Muscle of leg (tissue), 11 donors: ENCODE data around the gene PABPC1L. TPM values are rescaled to one million over a fixed set of nuclear protein-coding genes. Genes with fewer than 3 reads are reported as not detected.
A peak's percentile ranks its signal among the peaks of the same experiment; 100 is the strongest.

ENCODE experiments used
- DNase-seq: peaks from one replicate; pipeline ENCODE4 v3.0.0; 2013
- H3K27ac ChIP-seq: one replicate; pipeline ENCODE4 v1.5.1; 2013; ENCODE audit warnings: mild to moderate bottlenecking, low read length, control low read depth
- H3K27me3 ChIP-seq: one replicate; pipeline ENCODE4 v1.6.1; 2013; ENCODE audit warnings: low read length; ENCODE audit not compliant: control insufficient read depth, insufficient read depth
- H3K36me3 ChIP-seq: one replicate; pipeline ENCODE4 v1.6.1; 2013; ENCODE audit warnings: low read length; ENCODE audit not compliant: control insufficient read depth, insufficient read depth
- H3K4me1 ChIP-seq: one replicate; pipeline ENCODE4 v1.6.1; 2013; ENCODE audit warnings: low read length; ENCODE audit not compliant: control insufficient read depth, insufficient read depth
- H3K4me3 ChIP-seq: one replicate; pipeline ENCODE4 v1.5.1; 2013; ENCODE audit warnings: low read length, control low read depth
- H3K9me3 ChIP-seq: replicated peaks from 2 replicates; pipeline ENCODE4 v1.6.1; 2013; ENCODE audit warnings: low read depth, low read length; ENCODE audit not compliant: control insufficient read depth
- WGBS: methylation state at CpG from one replicate; pipeline ENCODE4 v1.1.5; 2013; ENCODE audit warnings: missing lambda C conversion rate; ENCODE audit not compliant: insufficient coverage; 5-methylcytosine and 5-hydroxymethylcytosine counted together
- polyA plus RNA-seq, 8 donors: library from polyadenylated mRNA; unstranded; fragments of 120-200 nt; gene quantifications; one replicate each; pipeline versions ENCODE4 v1.2.1 to v1.2.3, GENCODE V29; 2013; ENCODE audit warnings: inconsistent platforms in 1 of 8, low replicate concordance in 1 of 8; ENCODE audit not compliant: insufficient read length in 8 of 8, insufficient read depth in 1 of 8
- total RNA-seq: library from RNA; stranded (reverse); fragments of 120-200 nt; gene quantifications from one replicate; pipeline ENCODE4 v1.2.4, GENCODE V29; 2013

Gene PABPC1L
- total and polyA plus RNA-seq, 9 donors, result 5.3 to 28.1 (median 14.9) TPM

- Histone ChIP-seq H3K27me3 (no peaks in the 10 kb centered on the region), H3K4me3 (no peak overlapping the region), H3K36me3 (no peaks in the 10 kb centered on the region), H3K4me1 (peaks cover 19% of the 10 kb centered on the region), H3K27ac (no peak overlapping the region), H3K9me3 (no peaks in the 10 kb centered on the region)
- DNase-seq, result no peak
- WGBS, result 85% methylated on average over 4 of the region's 7 CpGs
These were observed 26.5 kb upstream of the PABPC1L start for GRCh38 chr20:44883214-44883902.

- Histone ChIP-seq H3K27ac (peak overlapping the region; percentile 59), H3K9me3 (no peaks in the 10 kb centered on the region), H3K36me3 (no peaks in the 10 kb centered on the region), H3K4me1 (peaks cover 19% of the 10 kb centered on the region), H3K27me3 (no peaks in the 10 kb centered on the region), H3K4me3 (peak overlapping the region; percentile 89)
- DNase-seq, result no peak
- WGBS, result 0% methylated on average over 5 of the region's 14 CpGs
These were observed 24.9 kb upstream of the PABPC1L start for GRCh38 chr20:44884907-44885391.

- no peaks in the 10 kb centered on the region for H3K9me3 ChIP-seq
- peaks cover 19% of the 10 kb centered on the region for H3K4me1 ChIP-seq
These were observed 24.2 kb upstream of the PABPC1L start, which contains the start of gene YWHAB for GRCh38 chr20:44885392-44886265. TSS of gene YWHAB (plus strand) at chr20:44885705. CDS start at chr20:44901534, 15,829 bp downstream.

GRCh38 chr20:44886266-44886651 is 23.6 kb upstream of the PABPC1L start:
- Histone ChIP-seq H3K36me3 (no peaks in the 10 kb centered on the region), H3K4me1 (peaks cover 19% of the 10 kb centered on the region), H3K27ac (peak overlapping the region; percentile 92), H3K27me3 (no peaks in the 10 kb centered on the region), H3K4me3 (peak overlapping the region; percentile 89), H3K9me3 (no peaks in the 10 kb centered on the region)
- peak; percentile 48 for DNase-seq
- no CpG with 5 or more reads among the region's 8 CpGs for WGBS

More at GRCh38 chr20:44885392-44886265, 24.2 kb upstream of the PABPC1L start, which contains the start of gene YWHAB:
- Histone ChIP-seq H3K4me3 (peak within 1 kb of the TSS; percentile 89), H3K27ac (peak within 1 kb of the TSS; percentile 92), H3K36me3 (no peaks in the 10 kb centered on the region), H3K27me3 (no peaks in the 10 kb centered on the region)
- DNase-seq, result peak; percentile 100
- WGBS, result under 1% methylated on average over 77 of the region's 88 CpGs

GRCh38 chr20:44886828-44887227 is 23.0 kb upstream of the PABPC1L start:
- DNase-seq, result no peak
- 0% methylated on average over 1 of the region's 2 CpGs for WGBS
- peak overlapping the region; percentile 92 for H3K27ac ChIP-seq
- no peaks in the 10 kb centered on the region for H3K9me3 ChIP-seq
- H3K27me3 ChIP-seq, result no peaks in the 10 kb centered on the region
- peaks cover 19% of the 10 kb centered on the region for H3K4me1 ChIP-seq
- no peaks in the 10 kb centered on the region for H3K36me3 ChIP-seq
- peak overlapping the region; percentile 89 for H3K4me3 ChIP-seq

- DNase-seq, result no peak
- Histone ChIP-seq H3K9me3 (no peaks in the 10 kb centered on the region), H3K27ac (no peak overlapping the region), H3K4me1 (peaks cover 19% of the 10 kb centered on the region), H3K27me3 (no peaks in the 10 kb centered on the region), H3K4me3 (no peak overlapping the region), H3K36me3 (no peaks in the 10 kb centered on the region)
- WGBS, result 41% methylated on average over 4 of the region's 4 CpGs
These were observed 22.4 kb upstream of the PABPC1L start for GRCh38 chr20:44887466-44887865.

GRCh38 chr20:44888226-44889103 is 21.4 kb upstream of the PABPC1L start:
- WGBS, result 92% methylated on average over 2 of the region's 6 CpGs
- Histone ChIP-seq H3K9me3 (no peaks in the 10 kb centered on the region), H3K4me1 (peaks cover 19% of the 10 kb centered on the region), H3K27me3 (no peaks in the 10 kb centered on the region), H3K4me3 (no peak overlapping the region), H3K27ac (no peak overlapping the region), H3K36me3 (no peaks in the 10 kb centered on the region)
- DNase-seq, result no peak

- no peak for DNase-seq
- 80% methylated on average over 1 of the region's 1 CpG for WGBS
- H3K9me3 ChIP-seq, result no peaks in the 10 kb centered on the region
- H3K4me1 ChIP-seq, result peaks cover 9% of the 10 kb centered on the region
- H3K27me3 ChIP-seq, result no peaks in the 10 kb centered on the region
- H3K27ac ChIP-seq, result no peak overlapping the region
- no peak overlapping the region for H3K4me3 ChIP-seq
- peaks cover 4% of the 10 kb centered on the region for H3K36me3 ChIP-seq
These were observed 18.0 kb upstream of the PABPC1L start for GRCh38 chr20:44891826-44892225.

GRCh38 chr20:44894959-44895358 is 14.9 kb upstream of the PABPC1L start:
- Histone ChIP-seq H3K4me1 (peaks cover 3% of the 10 kb centered on the region), H3K27me3 (no peaks in the 10 kb centered on the region)
- 36% methylated on average over 1 of the region's 2 CpGs for WGBS

More at GRCh38 chr20:44894959-44895358, 14.9 kb upstream of the PABPC1L start:
- peaks cover 9% of the 10 kb centered on the region for H3K36me3 ChIP-seq
- no peak overlapping the region for H3K27ac ChIP-seq
- no peak overlapping the region for H3K4me3 ChIP-seq
- DNase-seq, result no peak
- H3K9me3 ChIP-seq, result no peaks in the 10 kb centered on the region
